Measurements from ENCODE around the gene TEX22.
A peak's percentile ranks its signal among the peaks of the same experiment; 100 is the strongest.

The TEX22 gene

GRCh38 chr14:105418269-105419194 lies 20.2 kb downstream of the TEX22 start:
- peaks cover 3% of the 10 kb centered on the region for H3K27me3 Mint-ChIP-seq (ENCODE audit: low read depth)
- TF ChIP-seq CTCF (IDR thresholded peaks at IDR 0.05; ENCODE audit: unreplicated experiment in 3 of 3) = no peak
- H3K4me1 Mint-ChIP-seq = peaks cover 18% of the 10 kb centered on the region
- no peaks in the 10 kb centered on the region for H3K36me3 Mint-ChIP-seq (ENCODE audit: low read depth)
- H3K4me3 Mint-ChIP-seq = peak overlapping the region; percentile 76 to 82 (median 78)
- H3K27ac Mint-ChIP-seq = peak overlapping the region; percentile 65 to 86 (median 85)
- no peaks in the 10 kb centered on the region for H3K9me3 Mint-ChIP-seq

GRCh38 chr14:105419195-105420091 lies 21.1 kb downstream of the TEX22 start, which contains the start of gene MTA1:
TSS of gene MTA1 (plus strand) at chr14:105419827. CDS start at chr14:105420036, 209 bp downstream.
- Mint-ChIP-seq H3K36me3 (ENCODE audit: low read depth) (no peaks in the 10 kb centered on the region), H3K27ac (peak within 1 kb of the TSS; percentile 65 to 86 (median 85)), H3K27me3 (ENCODE audit: low read depth) (peaks cover 3% of the 10 kb centered on the region), H3K9me3 (no peaks in the 10 kb centered on the region), H3K4me3 (peak within 1 kb of the TSS; percentile 90 to 92 (median 92)), H3K4me1 (peaks cover 18% of the 10 kb centered on the region)
- no peak for TF ChIP-seq CTCF (IDR thresholded peaks at IDR 0.05; ENCODE audit: unreplicated experiment in 3 of 3)

- peak overlapping the region; percentile 90 to 92 (median 92) for H3K4me3 Mint-ChIP-seq
- TF ChIP-seq CTCF (IDR thresholded peaks at IDR 0.05; ENCODE audit: unreplicated experiment in 3 of 3) = no peak
- H3K36me3 Mint-ChIP-seq (ENCODE audit: low read depth) = peaks cover 3% of the 10 kb centered on the region
- H3K27ac Mint-ChIP-seq = peak overlapping the region; percentile 62 to 86 (median 84)
- H3K9me3 Mint-ChIP-seq = no peaks in the 10 kb centered on the region
- peaks cover 3% of the 10 kb centered on the region for H3K27me3 Mint-ChIP-seq (ENCODE audit: low read depth)
- peaks cover 14% of the 10 kb centered on the region for H3K4me1 Mint-ChIP-seq
These were observed 22.0 kb downstream of the TEX22 start for GRCh38 chr14:105420101-105420973.

- TF ChIP-seq CTCF (IDR thresholded peaks at IDR 0.05; ENCODE audit: unreplicated experiment in 3 of 3) = no peak
- Mint-ChIP-seq H3K9me3 (no peaks in the 10 kb centered on the region), H3K36me3 (ENCODE audit: low read depth) (peaks cover 7% of the 10 kb centered on the region), H3K27ac (peak overlapping the region; percentile 62 to 86 (median 84)), H3K4me1 (peaks cover 12% of the 10 kb centered on the region), H3K27me3 (ENCODE audit: low read depth) (peaks cover 3% of the 10 kb centered on the region), H3K4me3 (peak overlapping the region; percentile 90 to 92 (median 92))
These were observed 22.8 kb downstream of the TEX22 start for GRCh38 chr14:105420974-105421674.
